Stimulated activated CD4-positive, alpha-beta T cell treated with anti-CD3 and anti-CD28 coated beads, Interleukin-4, amount 100 ng/mL, for 4 hours (primary cell): Measurements from ENCODE around the gene SLBP.
"Not testable (repeated sequence)": the region's sequence is repeated elsewhere in the genome, so short reads cannot be mapped to it uniquely, and the experiment has no call there.

Source experiments
- DNase-seq, 2 experiments: peaks; one replicate each; pipeline ENCODE4 v3.0.0-alpha.2; 2020

Gene SLBP

GRCh38 chr4:1708581-1708980, 3.5 kb downstream of the SLBP start:
- no peak for DNase-seq

- DNase-seq = no peak
Measured at GRCh38 chr4:1706358-1706757, 5.8 kb downstream of the SLBP start.

- no peak for DNase-seq
Measured at GRCh38 chr4:1705732-1706131, 6.4 kb downstream of the SLBP start.

GRCh38 chr4:1703867-1704266, 8.3 kb downstream of the SLBP start:
- no peak for DNase-seq

GRCh38 chr4:1701671-1702070, 10.4 kb downstream of the SLBP start:
- not testable (repeated sequence) for DNase-seq

- DNase-seq = no peak
Measured at GRCh38 chr4:1695913-1696312, 16.2 kb downstream of the SLBP start.

GRCh38 chr4:1693131-1693896, 18.8 kb downstream of the SLBP start:
- DNase-seq = peak; percentile 67 to 69

GRCh38 chr4:1691737-1692373, 20.3 kb downstream of the SLBP start:
- DNase-seq = no peak

GRCh38 chr4:1690698-1691097, 21.4 kb downstream of the SLBP start:
- DNase-seq = no peak

- no peak for DNase-seq
Measured at GRCh38 chr4:1686440-1687036, 25.6 kb downstream of the SLBP start.

- DNase-seq = no peak
Measured at GRCh38 chr4:1685235-1686150, 26.6 kb downstream of the SLBP start.

- DNase-seq = peak; percentile 4 to 98
Measured at GRCh38 chr4:1684506-1685234, 27.4 kb downstream of the SLBP start.

- DNase-seq = peak; percentile 23 to 88
Measured at GRCh38 chr4:1683736-1684505, 28.2 kb downstream of the SLBP start, which contains the start of gene FAM53A. TSS of gene FAM53A (minus strand) at chr4:1684313. CDS start at chr4:1668741, 15,572 bp downstream.

- DNase-seq = no peak
Measured at GRCh38 chr4:1683261-1683735, 28.8 kb downstream of the SLBP start.

GRCh38 chr4:1682860-1683259, 29.3 kb downstream of the SLBP start:
- DNase-seq = no peak

GRCh38 chr4:1678244-1678643, 33.9 kb downstream of the SLBP start:
- DNase-seq = no peak

GRCh38 chr4:1676605-1677525, 35.3 kb downstream of the SLBP start:
- DNase-seq = no peak

GRCh38 chr4:1675802-1676137, 36.3 kb downstream of the SLBP start:
- no peak for DNase-seq

- DNase-seq = no peak
Measured at GRCh38 chr4:1675136-1675801, 36.9 kb downstream of the SLBP start.

- no peak for DNase-seq
Measured at GRCh38 chr4:1674682-1675081, 37.4 kb downstream of the SLBP start.
